H9 (cell line): ENCODE results near the gene RAB15. TPM values are rescaled to one million over a fixed set of nuclear protein-coding genes. Genes with fewer than 3 reads are reported as not detected.

Experiments
- DNase-seq: peaks from one replicate; pipeline ENCODE4 v3.0.0-alpha.2; 2017
- H2AFZ ChIP-seq: one replicate; pipeline ENCODE4 v1.6.1; 2013; ENCODE audit warnings: mild to moderate bottlenecking, low read length, control low read depth, moderate library complexity
- H2AK5ac ChIP-seq: 2 replicates; pipeline ENCODE4 v1.6.1; 2013; ENCODE audit warnings: low read length, control low read depth, mixed read lengths; ENCODE audit not compliant: insufficient read length
- H2BK120ac ChIP-seq: one replicate; pipeline ENCODE4 v1.6.1; 2013; ENCODE audit warnings: low read depth, mild to moderate bottlenecking, low read length, control low read depth, inconsistent platforms; ENCODE audit not compliant: poor library complexity, severe bottlenecking
- H2BK12ac ChIP-seq: 2 replicates; pipeline ENCODE4 v1.6.1; 2013; ENCODE audit warnings: low read length, control low read depth, mixed read lengths, low read depth; ENCODE audit not compliant: insufficient read length
- H2BK15ac ChIP-seq: 2 replicates; pipeline ENCODE4 v1.6.1; 2013; ENCODE audit warnings: low read depth, low read length, control low read depth
- H2BK20ac ChIP-seq: one replicate; pipeline ENCODE4 v1.6.1; 2013; ENCODE audit warnings: low read depth, mild to moderate bottlenecking, low read length, control low read depth, inconsistent platforms; ENCODE audit not compliant: poor library complexity, severe bottlenecking
- H2BK5ac ChIP-seq: 2 replicates; pipeline ENCODE4 v1.6.1; 2013; ENCODE audit warnings: low read length, control low read depth, mixed read lengths; ENCODE audit not compliant: insufficient read length
- H3K14ac ChIP-seq: 2 replicates; pipeline ENCODE4 v1.6.1; 2013; ENCODE audit warnings: low read length, control low read depth; ENCODE audit not compliant: insufficient read depth
- H3K18ac ChIP-seq: 2 replicates; pipeline ENCODE4 v1.6.1; 2013; ENCODE audit warnings: low read depth, mild to moderate bottlenecking, mixed read lengths, low read length, control low read depth; ENCODE audit not compliant: insufficient read length
- H3K23ac ChIP-seq: 2 replicates; pipeline ENCODE4 v1.6.1; 2013; ENCODE audit warnings: low read length, control low read depth, mixed read lengths, low read depth; ENCODE audit not compliant: insufficient read length
- H3K23me2 ChIP-seq: 2 replicates; pipeline ENCODE4 v1.6.1; 2013; ENCODE audit warnings: low read depth, mild to moderate bottlenecking, mixed read lengths, low read length, control low read depth; ENCODE audit not compliant: insufficient read length, poor library complexity, severe bottlenecking
- H3K27ac ChIP-seq: 2 replicates; pipeline ENCODE4 v1.5.1; 2013; ENCODE audit warnings: low read length, control low read depth, mixed read lengths, low read depth; ENCODE audit not compliant: insufficient read length
- H3K27me3 ChIP-seq: 2 replicates; pipeline ENCODE4 v1.6.1; 2013; ENCODE audit warnings: low read length, control low read depth, inconsistent platforms; ENCODE audit not compliant: insufficient read depth
- H3K4ac ChIP-seq: 2 replicates; pipeline ENCODE4 v1.6.1; 2013; ENCODE audit warnings: low read depth, mild to moderate bottlenecking, control low read depth, inconsistent platforms, low read length, moderate library complexity
- H3K4me1 ChIP-seq: 2 replicates; pipeline ENCODE4 v1.6.1; 2013; ENCODE audit warnings: low read length, control low read depth, inconsistent platforms; ENCODE audit not compliant: insufficient read depth
- H3K4me2 ChIP-seq: 2 replicates; pipeline ENCODE4 v1.6.1; 2013; ENCODE audit warnings: low read length, control low read depth, mixed read lengths; ENCODE audit not compliant: insufficient read length, insufficient read depth
- H3K56ac ChIP-seq: 2 replicates; pipeline ENCODE4 v1.6.1; 2013; ENCODE audit warnings: low read depth, mild to moderate bottlenecking, mixed read lengths, low read length, control low read depth; ENCODE audit not compliant: insufficient read length
- H3K79me1 ChIP-seq: 2 replicates; pipeline ENCODE4 v1.6.1; 2013; ENCODE audit warnings: low read depth, mild to moderate bottlenecking, moderate library complexity, low read length, control low read depth, inconsistent platforms; ENCODE audit not compliant: insufficient read depth, poor library complexity, severe bottlenecking
- H3K79me2 ChIP-seq: 2 replicates; pipeline ENCODE4 v1.6.1; 2013; ENCODE audit warnings: low read length, control low read depth, inconsistent platforms; ENCODE audit not compliant: insufficient read depth
- H3K9ac ChIP-seq: 2 replicates; pipeline ENCODE4 v1.6.1; 2013; ENCODE audit warnings: low read length, control low read depth, mixed read lengths; ENCODE audit not compliant: insufficient read length; ENCODE audit errors: extremely low read depth
- H3K9me3 ChIP-seq: one replicate; pipeline ENCODE4 v1.6.1; 2013; ENCODE audit warnings: low read depth, low read length, inconsistent platforms; ENCODE audit not compliant: control insufficient read depth
- H3T11ph ChIP-seq: one replicate; pipeline ENCODE4 v1.6.1; 2013; ENCODE audit warnings: mild to moderate bottlenecking, low read length, control low read depth, inconsistent platforms
- H4K20me1 ChIP-seq: one replicate; pipeline ENCODE4 v1.6.1; 2013; ENCODE audit not compliant: control insufficient read depth, insufficient read length, insufficient read depth
- H4K5ac ChIP-seq: 2 replicates; pipeline ENCODE4 v1.6.1; 2013; ENCODE audit warnings: low read depth, mild to moderate bottlenecking, mixed read lengths, low read length, control low read depth; ENCODE audit not compliant: insufficient read length
- H4K8ac ChIP-seq: replicated peaks from 2 replicates; pipeline ENCODE4 v1.6.1; 2013; ENCODE audit warnings: low read length, control low read depth, mixed read lengths, low read depth; ENCODE audit not compliant: insufficient read length
- H4K91ac ChIP-seq: 2 replicates; pipeline ENCODE4 v1.6.1; 2013; ENCODE audit warnings: low read depth, mild to moderate bottlenecking, moderate library complexity, mixed read lengths, low read length, control low read depth; ENCODE audit not compliant: insufficient read length
- H3K27ac Mint-ChIP-seq, 3 experiments: 2 replicates in 2 of 3; 3 replicates in 1 of 3; pipeline ENCODE4 v1.8.0; 2020 to 2021; ENCODE audit warnings: mixed read lengths in 3 of 3, mild to moderate bottlenecking in 1 of 3, moderate library complexity in 1 of 3
- H3K27me3 Mint-ChIP-seq: 2 replicates; pipeline ENCODE4 v1.8.0; 2021; ENCODE audit warnings: low read depth, mild to moderate bottlenecking, moderate library complexity, mixed read lengths
- H3K36me3 Mint-ChIP-seq, 3 experiments: 2 replicates in 2 of 3; 3 replicates in 1 of 3; pipeline ENCODE4 v1.8.0; 2020 to 2021; ENCODE audit warnings: low read depth in 3 of 3, mixed read lengths in 3 of 3; ENCODE audit not compliant: insufficient read depth in 1 of 3
- H3K4me1 Mint-ChIP-seq, 2 experiments: 2 replicates each; pipeline ENCODE4 v1.8.0; 2020; ENCODE audit warnings: mixed read lengths in 2 of 2
- H3K4me3 Mint-ChIP-seq, 2 experiments: 2 replicates in 1 of 2; 3 replicates in 1 of 2; pipeline ENCODE4 v1.8.0; 2020 to 2021; ENCODE audit warnings: mild to moderate bottlenecking in 2 of 2, mixed read lengths in 2 of 2, moderate library complexity in 1 of 2
- H3K9me3 Mint-ChIP-seq, 2 experiments: 2 replicates in 1 of 2; 3 replicates in 1 of 2; pipeline ENCODE4 v1.8.0; 2020; ENCODE audit warnings: mild to moderate bottlenecking in 2 of 2, mixed read lengths in 2 of 2, moderate library complexity in 1 of 2
- WGBS: extraction: QIAGEN DNeasy Blood & Tissue Kit; methylation state at CpG from one replicate; pipeline ENCODE4 v1.1.7; 2013; ENCODE audit warnings: missing lambda C conversion rate, low lambda C conversion rate, mixed read lengths; ENCODE audit not compliant: insufficient read length; ENCODE audit errors: extremely low coverage; 5-methylcytosine and 5-hydroxymethylcytosine counted together
- total RNA-seq: library from RNA; stranded (reverse); gene quantifications from 2 replicates; pipeline ENCODE4 v1.2.1, GENCODE V29; 2021
- TF ChIP-seq, protein P1 (sequence below): fragments of 200-600 bp; sonication (generic); conservative IDR thresholded peaks from 3 replicates; pipeline ENCODE4 v1.8.0; 2021; ENCODE audit warnings: antibody characterized with exemption, mild to moderate bottlenecking

Gene RAB15
- total RNA-seq, 1 experiment from 2014 or later, result 54.3 TPM

DNA sequence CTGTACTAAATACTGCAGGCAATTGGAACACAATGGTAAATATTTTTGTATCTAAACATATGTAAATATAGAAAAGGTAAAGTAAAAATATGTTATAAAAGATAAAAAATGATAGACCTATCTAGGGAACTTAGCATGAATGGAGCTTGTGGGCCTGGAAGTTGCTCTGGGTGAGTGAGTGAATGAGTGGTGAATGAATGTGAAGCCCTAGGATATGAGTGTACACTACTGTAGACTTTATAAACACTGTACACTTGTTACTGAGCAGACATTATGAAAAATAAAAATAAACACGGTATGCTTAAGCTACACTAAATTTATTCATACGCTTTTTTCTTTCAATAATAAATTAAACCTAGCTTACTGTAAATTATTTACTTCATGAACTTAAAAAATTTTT is 22.4 kb upstream of the RAB15 start:
- no peak overlapping the region for H3K27ac Mint-ChIP-seq
- H2BK15ac ChIP-seq, result no peak overlapping the region

More for the DNA sequence above, 22.4 kb upstream of the RAB15 start:
- no peak overlapping the region for H4K91ac ChIP-seq
- H3K4me1 ChIP-seq, result peaks cover 8% of the 10 kb centered on the region
- TF ChIP-seq, protein P1, sequence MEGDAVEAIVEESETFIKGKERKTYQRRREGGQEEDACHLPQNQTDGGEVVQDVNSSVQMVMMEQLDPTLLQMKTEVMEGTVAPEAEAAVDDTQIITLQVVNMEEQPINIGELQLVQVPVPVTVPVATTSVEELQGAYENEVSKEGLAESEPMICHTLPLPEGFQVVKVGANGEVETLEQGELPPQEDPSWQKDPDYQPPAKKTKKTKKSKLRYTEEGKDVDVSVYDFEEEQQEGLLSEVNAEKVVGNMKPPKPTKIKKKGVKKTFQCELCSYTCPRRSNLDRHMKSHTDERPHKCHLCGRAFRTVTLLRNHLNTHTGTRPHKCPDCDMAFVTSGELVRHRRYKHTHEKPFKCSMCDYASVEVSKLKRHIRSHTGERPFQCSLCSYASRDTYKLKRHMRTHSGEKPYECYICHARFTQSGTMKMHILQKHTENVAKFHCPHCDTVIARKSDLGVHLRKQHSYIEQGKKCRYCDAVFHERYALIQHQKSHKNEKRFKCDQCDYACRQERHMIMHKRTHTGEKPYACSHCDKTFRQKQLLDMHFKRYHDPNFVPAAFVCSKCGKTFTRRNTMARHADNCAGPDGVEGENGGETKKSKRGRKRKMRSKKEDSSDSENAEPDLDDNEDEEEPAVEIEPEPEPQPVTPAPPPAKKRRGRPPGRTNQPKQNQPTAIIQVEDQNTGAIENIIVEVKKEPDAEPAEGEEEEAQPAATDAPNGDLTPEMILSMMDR, result no peak
- no peak overlapping the region for H3T11ph ChIP-seq
- H3K27me3 ChIP-seq, result no peaks in the 10 kb centered on the region
- no peaks in the 10 kb centered on the region for H3K79me2 ChIP-seq
- no peaks in the 10 kb centered on the region for H4K20me1 ChIP-seq
- H2BK5ac ChIP-seq, result no peak overlapping the region
- no peak overlapping the region for H3K4me3 Mint-ChIP-seq
- H3K36me3 Mint-ChIP-seq, result peaks cover 0 to 2% (median 0%) of the 10 kb centered on the region in 3 experiments; a peak in 2 of 7 replicates
- H3K9ac ChIP-seq, result no peak overlapping the region
- H2AK5ac ChIP-seq, result no peak overlapping the region
- no peak overlapping the region for H2BK120ac ChIP-seq
- no peak overlapping the region for H3K4me2 ChIP-seq
- no peak overlapping the region for H3K23ac ChIP-seq
- H4K5ac ChIP-seq, result no peak overlapping the region
- H3K23me2 ChIP-seq, result no peaks in the 10 kb centered on the region
- no peak for DNase-seq
- H3K4me1 Mint-ChIP-seq, result peaks cover 20 to 21% of the 10 kb centered on the region in 2 experiments
- no peaks in the 10 kb centered on the region for H3K9me3 ChIP-seq
- H2BK20ac ChIP-seq, result no peak overlapping the region
- no peak overlapping the region for H3K14ac ChIP-seq
- H3K79me1 ChIP-seq, result no peaks in the 10 kb centered on the region
- no peaks in the 10 kb centered on the region; the same call in 1 of the 2 replicates for H3K27me3 Mint-ChIP-seq
- H3K27ac ChIP-seq, result no peak overlapping the region
- no peak overlapping the region for H2AFZ ChIP-seq
- H2BK12ac ChIP-seq, result no peak overlapping the region
- H3K9me3 Mint-ChIP-seq, result no peaks in the 10 kb centered on the region
- no peak overlapping the region for H3K18ac ChIP-seq
- H3K56ac ChIP-seq, result no peak overlapping the region
- WGBS, result 100% methylated on average over 2 of the region's 2 CpGs
- no peak overlapping the region for H4K8ac ChIP-seq
- H3K4ac ChIP-seq, result no peak overlapping the region
